GM12878 (cell line): ENCODE results near the gene PRR7. TPM values are rescaled to one million over a fixed set of nuclear protein-coding genes. Genes with fewer than 3 reads are reported as not detected.

ENCODE experiments used
- ATAC-seq: fragments of 200-7000 bp; cut with Tn5 transposase; 3 replicates; pipeline ENCODE4 v1.9.1; 2020; ENCODE audit warnings: mild to moderate bottlenecking, moderate library complexity
- BruUV-seq: library from RNA; stranded (reverse); fragments of 400-500 nt; replicated peaks from 2 replicates; lab custom pipeline; 2021; lab: Mats Ljungman, UMichigan
- CTCF ChIA-PET: fragments of 300-600 bp; sonication (Branson Sonifier 250); formaldehyde crosslinking; extraction: SDS; loops from one replicate; lab custom pipeline; 2021; ENCODE audit warnings: inconsistent platforms; lab: Yijun Ruan, JAX
- POLR2A ChIA-PET: fragments of 350-600 bp; formaldehyde crosslinking; extraction: SDS; loops from one replicate; lab custom pipeline; 2021; ENCODE audit warnings: inconsistent platforms; lab: Charles Lee
- RAD21 ChIA-PET: fragments of 300-600 bp; sonication (Branson Sonifier 250); formaldehyde crosslinking; loops from one replicate; lab custom pipeline; 2023; ENCODE audit warnings: antibody characterized with exemption; ENCODE audit not compliant: unreplicated experiment; lab: Charles Lee
- SMC1A ChIA-PET: fragments of 300-600 bp; sonication (Branson Sonifier 250); formaldehyde crosslinking; loops from one replicate; lab custom pipeline; 2023; ENCODE audit not compliant: unreplicated experiment, uncharacterized antibody; lab: Charles Lee
- DNase-seq: peaks from one replicate; pipeline ENCODE4 v3.0.0-alpha.2; 2011; ENCODE audit warnings: low read depth, low spot score
- FAIRE-seq: peaks from 3 replicates; lab custom pipeline; 2011; peaks lifted over from hg19 to GRCh38; lab: Jason Lieb, UNC
- H2AFZ ChIP-seq: 2 replicates; pipeline ENCODE4 v1.6.0; 2011; ENCODE audit warnings: low read depth, low read length, control low read depth; ENCODE audit not compliant: control insufficient read depth
- H3K27ac ChIP-seq: 2 replicates; pipeline ENCODE4 v1.5.1; 2011; ENCODE audit warnings: control low read depth; ENCODE audit not compliant: control insufficient read depth, insufficient read depth
- H3K27me3 ChIP-seq, 2 experiments: replicated peaks in 1 of 2; 2 replicates each; pipeline versions ENCODE4 v1.6.0 to v1.6.1; 2011; ENCODE audit warnings: low read length in 1 of 2; ENCODE audit not compliant: control insufficient read depth in 2 of 2, insufficient read depth in 2 of 2
- H3K36me3 ChIP-seq, 2 experiments: 2 replicates each; pipeline ENCODE4 v1.5.1; 2011; ENCODE audit warnings: low read length in 1 of 2; ENCODE audit not compliant: control insufficient read depth in 2 of 2, insufficient read depth in 2 of 2
- H3K4me1 ChIP-seq: 2 replicates; pipeline ENCODE4 v1.6.1; 2011; ENCODE audit warnings: mild to moderate bottlenecking, low read length, moderate library complexity, mixed read lengths; ENCODE audit not compliant: control insufficient read depth, insufficient read depth
- H3K4me2 ChIP-seq: 2 replicates; pipeline ENCODE4 v1.6.0; 2011; ENCODE audit warnings: control low read depth; ENCODE audit not compliant: control insufficient read depth, insufficient read depth
- H3K4me3 ChIP-seq: fragments of 200-600 bp; sonication (generic); 2 replicates; pipeline ENCODE4 v1.5.1; 2016
- H3K79me2 ChIP-seq: 2 replicates; pipeline ENCODE4 v1.6.0; 2011; ENCODE audit warnings: low read length; ENCODE audit not compliant: control insufficient read depth, insufficient read depth
- H3K9ac ChIP-seq: 2 replicates; pipeline ENCODE4 v1.8.0; 2011; ENCODE audit warnings: low read length, control low read depth, mixed read lengths; ENCODE audit not compliant: control insufficient read depth, insufficient read depth
- H3K9me3 ChIP-seq: replicated peaks from 3 replicates; pipeline ENCODE4 v1.5.1; 2011; ENCODE audit warnings: mild to moderate bottlenecking, low read length; ENCODE audit not compliant: control insufficient read depth, insufficient read depth
- H4K20me1 ChIP-seq: 2 replicates; pipeline ENCODE4 v1.6.0; 2011; ENCODE audit not compliant: control insufficient read depth, insufficient read depth
- BACH1 ChIP-seq: fragments of 450-650 bp; IDR thresholded peaks from 2 replicates; pipeline ENCODE4 v1.6.1; 2017; ENCODE audit warnings: mild to moderate bottlenecking, borderline replicate concordance
- HDGF ChIP-seq: fragments of 450-650 bp; IDR thresholded peaks from 2 replicates; pipeline ENCODE4 v1.6.1; 2016; ENCODE audit warnings: antibody characterized with exemption
- RCOR1 ChIP-seq: conservative IDR thresholded peaks from 2 replicates; pipeline ENCODE4 v1.6.1; 2012; ENCODE audit warnings: low read depth, low read length, improper control_type of control experiment
- SKIL ChIP-seq: fragments of 450-650 bp; IDR thresholded peaks from 2 replicates; pipeline ENCODE4 v1.6.1; 2017; ENCODE audit warnings: mild to moderate bottlenecking, low read depth, inconsistent platforms; ENCODE audit not compliant: poor library complexity, severe bottlenecking
- SREBF1 ChIP-seq: IDR thresholded peaks from 2 replicates; pipeline ENCODE4 v1.6.1; 2012; ENCODE audit warnings: mild to moderate bottlenecking, low read length
- SREBF2 ChIP-seq: IDR thresholded peaks from 2 replicates; pipeline ENCODE4 v1.6.1; 2012; ENCODE audit warnings: mild to moderate bottlenecking, low read length
- WRNIP1 ChIP-seq: IDR thresholded peaks from 2 replicates; pipeline ENCODE4 v1.6.1; 2011; ENCODE audit warnings: low read depth, low read length, improper control_type of control experiment, borderline replicate concordance
- WGBS: methylation state at CpG from one replicate; pipeline ENCODE4 v1.1.6; 2016; ENCODE audit warnings: low lambda C conversion rate; ENCODE audit not compliant: insufficient replicate concordance, insufficient coverage; ENCODE audit errors: missing lambda C conversion rate; 5-methylcytosine and 5-hydroxymethylcytosine counted together
- in situ Hi-C: fragments of 300-500 bp; cut with MboI; formaldehyde crosslinking; loops from 9 replicates; pipeline ENCODE4 v1.14.3; 2018; ENCODE audit warnings: mixed read lengths
- intact Hi-C: fragments of 100-400 bp; cut with micrococcal nuclease; formaldehyde crosslinking; loops from one replicate; pipeline ENCODE4 v1.14.2; 2022; ENCODE audit not compliant: unreplicated experiment
- polyA plus RNA-seq, 11 experiments: library from polyadenylated mRNA; depleted of rRNA in 4 of 11; unstranded in 6 of 11; stranded (reverse) in 5 of 11; fragments of >200 nt; fragmentation: Nextera tagmentation in 4 of 11; fragmentation: Illumina TruSeq in 1 of 11; extraction: Ambion mirVana in 4 of 11; extraction: Trizol in 1 of 11; gene quantifications; 1 replicate in 1 of 11; 2 replicates in 10 of 11; pipeline versions ENCODE4 v1.2.1 to v1.2.3, GENCODE V29; 2011 to 2016; ENCODE audit warnings: inconsistent platforms in 2 of 11, missing spikeins in 2 of 11, low read depth in 1 of 11
- total RNA-seq, 4 experiments: library from RNA; depleted of rRNA in 3 of 4; stranded (reverse); fragments of >200 nt in 3 of 4; fragmentation: Illumina TruSeq in 1 of 4; extraction: Trizol in 1 of 4; gene quantifications; 2 replicates each; pipeline versions ENCODE4 v1.2.1 to v1.2.3, GENCODE V29; 2013 to 2021

The PRR7 gene
- total and polyA plus RNA-seq, 10 of the 15 experiments (the other 5 are each of a cell fraction or from before 2014, with no cell fraction given) = 0.09 to 18.8 (median 4.6) TPM; not detected in 2

GRCh38 chr5:177474002-177474476, 27.4 kb downstream of the PRR7 start (continued):
- TF ChIP-seq SREBF1 = no peak
- no peak for TF ChIP-seq BACH1
- no peak for TF ChIP-seq SREBF2

- Histone ChIP-seq H3K4me2 (no peak overlapping the region), H4K20me1 (no peaks in the 10 kb centered on the region), H3K27ac (no peak overlapping the region), H3K4me3 (no peak overlapping the region), H3K9me3 (no peaks in the 10 kb centered on the region), H3K36me3 (no peaks in the 10 kb centered on the region), H3K9ac (no peak overlapping the region), H3K79me2 (peaks cover 4% of the 10 kb centered on the region; the same call in 1 of the 2 replicates), H2AFZ (no peak overlapping the region), H3K27me3 (no peaks in the 10 kb centered on the region), H3K4me1 (peaks cover 24% of the 10 kb centered on the region)
- RAD21 ChIA-PET = interaction anchor here (0.6 to 1.9 kb wide), 2 partner anchors 14 to 26 kb away, joined by 3 to 4 read pairs; no protein-coding TSS in a partner anchor
- BruUV-seq = no TSS peak
- FAIRE-seq (no peak), ATAC-seq (no peak), DNase-seq (no peak)
- TF ChIP-seq SREBF2 (no peak), HDGF (no peak), WRNIP1 (no peak), SKIL (no peak), RCOR1 (no peak)
- POLR2A ChIA-PET = interaction anchor here (0.6 to 1.3 kb wide), 2 partner anchors 22 to 26 kb away, joined by 3 read pairs; partner anchors contain the start of gene PDLIM7
- in situ Hi-C loops = no loop called here
- SMC1A ChIA-PET = interaction anchor here (1.4 kb wide), 1 partner anchor 27 kb away, joined by 5 read pairs; no protein-coding TSS in a partner anchor
- CTCF ChIA-PET = interaction anchor here (0.6 to 2.1 kb wide), 5 partner anchors 20 to 73 kb away, joined by 3 to 8 read pairs (median 4); no protein-coding TSS in a partner anchor
- WGBS = 0% methylated on average over 1 of the region's 4 CpGs
- intact Hi-C loops = no loop called here
These were observed 28.4 kb downstream of the PRR7 start for GRCh38 chr5:177474846-177475562.
